GM13976 (cell line): Measurements from ENCODE around the gene CCT7.

Experiments
- DNase-seq: peaks from one replicate; pipeline ENCODE4 v3.0.0; 2012; ENCODE audit warnings: low spot score
- CTCF ChIP-seq: IDR thresholded peaks from 2 replicates; pipeline ENCODE4 v1.5.1; 2012; ENCODE audit warnings: borderline replicate concordance, mild to moderate bottlenecking; ENCODE audit not compliant: insufficient read depth; ENCODE audit errors: extremely low read depth, missing control alignments, control extremely low read depth
- in situ Hi-C: fragments of 300-500 bp; cut with MboI; formaldehyde crosslinking; loops from one replicate; pipeline ENCODE4 v1.12.0; 2022; ENCODE audit warnings: low sequenced_read_pairs, mixed read lengths, inconsistent platforms; ENCODE audit not compliant: unreplicated experiment

The CCT7 gene

GRCh38 chr2:73203055-73203681 lies 30.9 kb upstream of the CCT7 start:
- no peak for DNase-seq
- no peak for TF ChIP-seq CTCF
- in situ Hi-C loops = no loop called here

- in situ Hi-C loops = no loop called here
- no peak for DNase-seq
- no peak for TF ChIP-seq CTCF
These were observed 28.5 kb upstream of the CCT7 start for GRCh38 chr2:73205611-73206010.

GRCh38 chr2:73208258-73208657 lies 25.9 kb upstream of the CCT7 start:
- no peak for DNase-seq
- in situ Hi-C loops = no loop called here
- no peak for TF ChIP-seq CTCF

- no peak for TF ChIP-seq CTCF
- in situ Hi-C loops = no loop called here
- no peak for DNase-seq
These were observed 24.1 kb upstream of the CCT7 start for GRCh38 chr2:73210019-73210418.

- in situ Hi-C loops = no loop called here
- DNase-seq = no peak
- no peak for TF ChIP-seq CTCF
These were observed 23.4 kb upstream of the CCT7 start for GRCh38 chr2:73210696-73211095.

GRCh38 chr2:73212098-73212447 lies 22.0 kb upstream of the CCT7 start:
- no peak for DNase-seq
- no peak for TF ChIP-seq CTCF
- in situ Hi-C loops = no loop called here
